ENCODE measurements around the gene RAB3C. TPM values are rescaled to one million over a fixed set of nuclear protein-coding genes. Genes with fewer than 3 reads are reported as not detected.

The RAB3C gene
- total RNA-seq, 6 experiments from 2014 or later = 0.18 to 2.6 (median 0.99) TPM

GRCh38 chr5:58666141-58666540, 83.3 kb downstream of the RAB3C start:
- Histone ChIP-seq H3K9me3 (no peaks in the 10 kb centered on the region), H3K4me1 (no peaks in the 10 kb centered on the region), H3K36me3 (no peaks in the 10 kb centered on the region), H3K27ac (peak overlapping the region in 1 of 3 donors; percentile 7), H3K27me3 (no peaks in the 10 kb centered on the region), H3K4me3 (no peak overlapping the region)
- WGBS (ENCODE audit: insufficient coverage, low coverage, low lambda C conversion rate, missing lambda C conversion rate) = 0% methylated on average over 1 of the region's 1 CpG
- DNase-seq (no peak), ATAC-seq (no peak)
- TF ChIP-seq CTCF (IDR thresholded peaks at IDR 0.05) (no peak), POLR2A (IDR thresholded peaks at IDR 0.05) (no peak)
- intact Hi-C loops (cut with DNase I) = no loop called here

- TF ChIP-seq CTCF (IDR thresholded peaks at IDR 0.05) (no peak), POLR2A (IDR thresholded peaks at IDR 0.05) (no peak)
- DNase-seq (no peak), ATAC-seq (peak; percentile 72 to 92 (median 85))
- intact Hi-C loops (cut with DNase I) = no loop called here
- Histone ChIP-seq H3K27ac (peak overlapping the region in 1 of 3 donors; percentile 7), H3K36me3 (no peaks in the 10 kb centered on the region), H3K9me3 (no peaks in the 10 kb centered on the region), H3K4me1 (no peaks in the 10 kb centered on the region), H3K4me3 (no peak overlapping the region), H3K27me3 (no peaks in the 10 kb centered on the region)
- 63% methylated on average over 8 of the region's 8 CpGs for WGBS (ENCODE audit: insufficient coverage, low coverage, low lambda C conversion rate, missing lambda C conversion rate)
Observed at GRCh38 chr5:58666598-58667581, 84.0 kb downstream of the RAB3C start.

GRCh38 chr5:58670582-58670981, 87.7 kb downstream of the RAB3C start:
- TF ChIP-seq POLR2A (IDR thresholded peaks at IDR 0.05) (no peak), CTCF (IDR thresholded peaks at IDR 0.05) (no peak)
- no peak overlapping the region for H3K27ac ChIP-seq
- no peak overlapping the region for H3K4me3 ChIP-seq
- no peaks in the 10 kb centered on the region for H3K9me3 ChIP-seq
- H3K27me3 ChIP-seq = no peaks in the 10 kb centered on the region
- 95% methylated on average over 2 of the region's 2 CpGs for WGBS (ENCODE audit: insufficient coverage, low coverage, low lambda C conversion rate, missing lambda C conversion rate)
- DNase-seq = no peak
- H3K4me1 ChIP-seq = no peaks in the 10 kb centered on the region
- peak in 1 of 4 donors; percentile 35 for ATAC-seq
- no peaks in the 10 kb centered on the region for H3K36me3 ChIP-seq
- intact Hi-C loops (cut with DNase I) = no loop called here

GRCh38 chr5:58671155-58671554, 88.3 kb downstream of the RAB3C start:
- no peak for DNase-seq
- H3K27me3 ChIP-seq = no peaks in the 10 kb centered on the region
- no peak overlapping the region for H3K27ac ChIP-seq
- no peak for ATAC-seq
- no peaks in the 10 kb centered on the region for H3K36me3 ChIP-seq
- no peaks in the 10 kb centered on the region for H3K4me1 ChIP-seq
- H3K4me3 ChIP-seq = no peak overlapping the region
- TF ChIP-seq POLR2A (IDR thresholded peaks at IDR 0.05) = no peak
- TF ChIP-seq CTCF (IDR thresholded peaks at IDR 0.05) = no peak
- intact Hi-C loops (cut with DNase I) = no loop called here
- no peaks in the 10 kb centered on the region for H3K9me3 ChIP-seq
- 58% methylated on average over 4 of the region's 4 CpGs for WGBS (ENCODE audit: insufficient coverage, low coverage, low lambda C conversion rate, missing lambda C conversion rate)

Data from right lobe of liver (tissue), 6 donors.